ENCODE measurements around the gene MADD. TPM values are rescaled to one million over a fixed set of nuclear protein-coding genes. Genes with fewer than 3 reads are reported as not detected.

Gene MADD
- total RNA-seq, 6 experiments from 2014 or later = 15.2 to 21.3 (median 16.8) TPM

GRCh38 chr11:47317064-47317828 is 47.3 kb downstream of the MADD start:
- 78% methylated on average over 5 of the region's 5 CpGs for WGBS (ENCODE audit: insufficient coverage, low coverage, low lambda C conversion rate, missing lambda C conversion rate)
- Histone ChIP-seq H3K36me3 (peaks cover 4 to 57% (median 16%) of the 10 kb centered on the region in 4 donors), H3K4me3 (no peak overlapping the region), H3K4me1 (no peaks in the 10 kb centered on the region), H3K9me3 (no peaks in the 10 kb centered on the region), H3K27ac (no peak overlapping the region), H3K27me3 (no peaks in the 10 kb centered on the region)
- intact Hi-C loops (cut with DNase I) = no loop called here
- TF ChIP-seq CTCF (IDR thresholded peaks at IDR 0.05) (no peak), POLR2A (IDR thresholded peaks at IDR 0.05) (no peak)
- DNase-seq = no peak
- ATAC-seq = no peak

GRCh38 chr11:47318166-47318565 is 48.2 kb downstream of the MADD start:
- intact Hi-C loops (cut with DNase I) = no loop called here
- no peak for ATAC-seq
- H3K36me3 ChIP-seq = peaks cover 4 to 51% (median 17%) of the 10 kb centered on the region in 4 donors

GRCh38 chr11:47324520-47324919 is 54.6 kb downstream of the MADD start:
- Histone ChIP-seq H3K4me3 (no peak overlapping the region), H3K27me3 (no peaks in the 10 kb centered on the region), H3K36me3 (peaks cover 0 to 45% (median 18%) of the 10 kb centered on the region in 4 donors), H3K27ac (no peak overlapping the region), H3K4me1 (no peaks in the 10 kb centered on the region), H3K9me3 (no peaks in the 10 kb centered on the region)
- ATAC-seq = no peak
- TF ChIP-seq CTCF (IDR thresholded peaks at IDR 0.05) (no peak), POLR2A (IDR thresholded peaks at IDR 0.05) (no peak)
- intact Hi-C loops (cut with DNase I) = no loop called here
- WGBS (ENCODE audit: insufficient coverage, low coverage, low lambda C conversion rate, missing lambda C conversion rate) = 90% methylated on average over 2 of the region's 12 CpGs
- DNase-seq = no peak

More at GRCh38 chr11:47318166-47318565, 48.2 kb downstream of the MADD start:
- DNase-seq = no peak
- Histone ChIP-seq H3K27me3 (no peaks in the 10 kb centered on the region), H3K9me3 (no peaks in the 10 kb centered on the region), H3K4me1 (no peaks in the 10 kb centered on the region), H3K27ac (no peak overlapping the region), H3K4me3 (no peak overlapping the region)
- TF ChIP-seq POLR2A (IDR thresholded peaks at IDR 0.05) (no peak), CTCF (IDR thresholded peaks at IDR 0.05) (no peak)
- WGBS (ENCODE audit: insufficient coverage, low coverage, low lambda C conversion rate, missing lambda C conversion rate) = 89% methylated on average over 2 of the region's 2 CpGs

GRCh38 chr11:47325271-47326041 is 55.5 kb downstream of the MADD start:
- TF ChIP-seq CTCF (IDR thresholded peaks at IDR 0.05) = no peak
- no peak for TF ChIP-seq POLR2A (IDR thresholded peaks at IDR 0.05)
- Histone ChIP-seq H3K4me3 (no peak overlapping the region), H3K4me1 (no peaks in the 10 kb centered on the region), H3K27ac (no peak overlapping the region), H3K27me3 (no peaks in the 10 kb centered on the region), H3K9me3 (no peaks in the 10 kb centered on the region), H3K36me3 (peaks cover 0 to 45% (median 18%) of the 10 kb centered on the region in 4 donors)
- WGBS (ENCODE audit: insufficient coverage, low coverage, low lambda C conversion rate, missing lambda C conversion rate) = 71% methylated on average over 9 of the region's 15 CpGs
- DNase-seq = no peak
- no peak for ATAC-seq
- intact Hi-C loops (cut with DNase I) = no loop called here

All from right lobe of liver (tissue), 6 donors.